Right atrium auricular region (tissue), 2 donors: Measurements from ENCODE around the gene TNFRSF4. TPM values are rescaled to one million over a fixed set of nuclear protein-coding genes. Genes with fewer than 3 reads are reported as not detected.

Experiments used
- DNase-seq: peaks from one replicate; pipeline ENCODE4 v3.0.0-alpha.2; 2019; ENCODE audit warnings: low spot score
- H3K27ac ChIP-seq, 2 donors: fragments of 200-600 bp; sonication (generic); 1 replicate in 1 of 2; 2 replicates in 1 of 2; pipeline ENCODE4 v1.5.1; 2016 to 2019
- H3K27me3 ChIP-seq, 2 donors: fragments of 200-600 bp; sonication (generic); one replicate each; pipeline versions ENCODE4 v1.5.1 to v1.6.0; 2017 to 2019
- H3K36me3 ChIP-seq: fragments of 200-600 bp; sonication (generic); one replicate; pipeline ENCODE4 v1.5.1; 2016
- H3K4me1 ChIP-seq, 2 donors: fragments of 200-600 bp; sonication (generic); one replicate each; pipeline versions ENCODE4 v1.5.1 to v1.6.0; 2017 to 2019
- H3K4me3 ChIP-seq, 2 donors: fragments of 200-600 bp; sonication (generic); 1 replicate in 1 of 2; 2 replicates in 1 of 2; pipeline ENCODE4 v1.5.1; 2017 to 2019; ENCODE audit warnings: mild to moderate bottlenecking in 1 of 2, moderate library complexity in 1 of 2
- H3K9me3 ChIP-seq, 2 donors: fragments of 200-600 bp; sonication (generic); one replicate each; pipeline ENCODE4 v1.5.1; 2019
- CTCF ChIP-seq, 2 donors: fragments of 200-600 bp; sonication (generic); IDR thresholded peaks; one replicate each; pipeline ENCODE4 v1.5.1; 2019; ENCODE audit warnings: antibody characterized with exemption in 2 of 2
- total RNA-seq, 2 donors: library from RNA; depleted of rRNA; stranded (reverse); fragments of >200 nt; gene quantifications; one replicate each; pipeline ENCODE4 v1.1.0, GENCODE V29; 2016

TNFRSF4 gene
- total RNA-seq, 2 donors from 2014 or later = 0.59 to 0.79 TPM

- Histone ChIP-seq H3K4me3 (no peak overlapping the region), H3K27ac (no peak overlapping the region), H3K36me3 (no peaks in the 10 kb centered on the region), H3K9me3 (no peaks in the 10 kb centered on the region), H3K27me3 (peaks cover 0 to 7% of the 10 kb centered on the region in 2 donors), H3K4me1 (no peaks in the 10 kb centered on the region)
- DNase-seq = no peak
- no peak for TF ChIP-seq CTCF (IDR thresholded peaks at IDR 0.05)
These were observed 32.6 kb downstream of the TNFRSF4 start for GRCh38 chr1:1181129-1181937.

GRCh38 chr1:1179983-1180861 lies 33.7 kb downstream of the TNFRSF4 start:
- Histone ChIP-seq H3K4me3 (no peak overlapping the region), H3K36me3 (no peaks in the 10 kb centered on the region), H3K9me3 (no peaks in the 10 kb centered on the region), H3K27me3 (peaks cover 0 to 7% of the 10 kb centered on the region in 2 donors), H3K4me1 (no peaks in the 10 kb centered on the region), H3K27ac (no peak overlapping the region)
- no peak for DNase-seq
- TF ChIP-seq CTCF (IDR thresholded peaks at IDR 0.05) = no peak

- TF ChIP-seq CTCF (IDR thresholded peaks at IDR 0.05) = no peak
- peaks cover 0 to 7% of the 10 kb centered on the region in 2 donors for H3K27me3 ChIP-seq
- no peaks in the 10 kb centered on the region for H3K4me1 ChIP-seq
- no peak overlapping the region for H3K4me3 ChIP-seq
- H3K27ac ChIP-seq = no peak overlapping the region
- H3K9me3 ChIP-seq = no peaks in the 10 kb centered on the region
- H3K36me3 ChIP-seq = no peaks in the 10 kb centered on the region
- DNase-seq = no peak
These were observed 34.5 kb downstream of the TNFRSF4 start for GRCh38 chr1:1179346-1179982.

- Histone ChIP-seq H3K36me3 (no peaks in the 10 kb centered on the region), H3K27ac (no peak overlapping the region), H3K27me3 (peaks cover 0 to 7% of the 10 kb centered on the region in 2 donors), H3K4me1 (peaks cover 0 to 2% of the 10 kb centered on the region in 2 donors), H3K4me3 (no peak overlapping the region), H3K9me3 (no peaks in the 10 kb centered on the region)
- TF ChIP-seq CTCF (IDR thresholded peaks at IDR 0.05) = no peak
- DNase-seq = no peak
These were observed 35.1 kb downstream of the TNFRSF4 start for GRCh38 chr1:1178794-1179331.

- DNase-seq = no peak
- H3K9me3 ChIP-seq = no peaks in the 10 kb centered on the region
- peaks cover 0 to 15% of the 10 kb centered on the region in 2 donors for H3K27me3 ChIP-seq
- TF ChIP-seq CTCF (IDR thresholded peaks at IDR 0.05) = no peak
- no peak overlapping the region for H3K4me3 ChIP-seq
- no peaks in the 10 kb centered on the region for H3K36me3 ChIP-seq
- H3K4me1 ChIP-seq = peaks cover 0 to 9% of the 10 kb centered on the region in 2 donors
- no peak overlapping the region for H3K27ac ChIP-seq
These were observed 36.3 kb downstream of the TNFRSF4 start for GRCh38 chr1:1177452-1178206.
